IMR-90 (cell line): ENCODE results near the gene ANKRD26. TPM values are rescaled to one million over a fixed set of nuclear protein-coding genes. Genes with fewer than 3 reads are reported as not detected.

Source experiments
- ATAC-seq: fragments of 200-7000 bp; cut with Tn5 transposase; 2 replicates; pipeline ENCODE4 v1.9.1; 2020; ENCODE audit warnings: low read depth, mild to moderate bottlenecking, moderate library complexity
- BruUV-seq: library from RNA; stranded (reverse); fragments of 400-500 nt; replicated peaks from 2 replicates; lab custom pipeline; 2021; lab: Mats Ljungman, UMichigan
- CTCF ChIA-PET: fragments of 300-600 bp; formaldehyde crosslinking; extraction: SDS; loops from one replicate; lab custom pipeline; 2021; ENCODE audit warnings: antibody characterized with exemption; lab: Yijun Ruan, JAX
- POLR2A ChIA-PET: fragments of 300-600 bp; sonication (Branson Sonifier 250); formaldehyde crosslinking; loops from one replicate; lab custom pipeline; 2022; ENCODE audit warnings: antibody characterized with exemption; ENCODE audit not compliant: unreplicated experiment; lab: Charles Lee
- DNase-seq: peaks from one replicate; pipeline ENCODE4 v3.0.0; 2013
- H2AFZ ChIP-seq: replicated peaks from 2 replicates; pipeline ENCODE3; 2013; ENCODE audit warnings: low read length, mild to moderate bottlenecking; ENCODE audit not compliant: poor library complexity
- H2AK5ac ChIP-seq: 2 replicates; pipeline ENCODE4 v1.6.1; 2013; ENCODE audit warnings: low read depth, low read length, inconsistent platforms
- H2AK9ac ChIP-seq: replicated peaks from 2 replicates; pipeline ENCODE3; 2013; ENCODE audit warnings: mild to moderate bottlenecking, low read depth, low read length, moderate library complexity; ENCODE audit not compliant: poor library complexity
- H2BK120ac ChIP-seq: 2 replicates; pipeline ENCODE4 v1.6.1; 2013; ENCODE audit warnings: low read depth, low read length, inconsistent platforms
- H2BK15ac ChIP-seq: 3 replicates; pipeline ENCODE4 v1.6.1; 2013; ENCODE audit warnings: low read depth, low read length, inconsistent platforms
- H2BK20ac ChIP-seq: 2 replicates; pipeline ENCODE4 v1.6.1; 2013; ENCODE audit warnings: low read depth, mild to moderate bottlenecking, inconsistent platforms, low read length, moderate library complexity
- H2BK5ac ChIP-seq: 2 replicates; pipeline ENCODE4 v1.6.1; 2013; ENCODE audit warnings: mild to moderate bottlenecking, low read depth, low read length, inconsistent platforms; ENCODE audit not compliant: poor library complexity, severe bottlenecking
- H3K14ac ChIP-seq: replicated peaks from 2 replicates; pipeline ENCODE4 v1.6.1; 2013; ENCODE audit warnings: low read depth, low read length, inconsistent platforms
- H3K18ac ChIP-seq: 2 replicates; pipeline ENCODE4 v1.6.1; 2013; ENCODE audit warnings: low read depth, low read length, control low read depth
- H3K23ac ChIP-seq: 2 replicates; pipeline ENCODE4 v1.6.1; 2013; ENCODE audit warnings: low read depth, low read length, inconsistent platforms
- H3K27ac ChIP-seq: 2 replicates; pipeline ENCODE4 v1.5.1; 2013; ENCODE audit warnings: mild to moderate bottlenecking, control low read depth, low read length; ENCODE audit not compliant: insufficient read depth
- H3K27me3 ChIP-seq: 2 replicates; pipeline ENCODE4 v1.6.1; 2013; ENCODE audit warnings: low read length; ENCODE audit not compliant: control insufficient read depth, insufficient read depth
- H3K36me3 ChIP-seq: 2 replicates; pipeline ENCODE4 v1.6.1; 2013; ENCODE audit warnings: low read length, mixed read lengths; ENCODE audit not compliant: control insufficient read depth, insufficient read depth
- H3K4ac ChIP-seq: 2 replicates; pipeline ENCODE4 v1.6.1; 2013; ENCODE audit warnings: low read depth, low read length, inconsistent platforms
- H3K4me1 ChIP-seq: 2 replicates; pipeline ENCODE4 v1.6.1; 2013; ENCODE audit warnings: low read length, mixed read lengths; ENCODE audit not compliant: control insufficient read depth, insufficient read depth
- H3K4me2 ChIP-seq: 2 replicates; pipeline ENCODE4 v1.6.1; 2013; ENCODE audit warnings: low read depth, mild to moderate bottlenecking, control low read depth, low read length, moderate library complexity
- H3K4me3 ChIP-seq: 2 replicates; pipeline ENCODE4 v1.5.1; 2013; ENCODE audit warnings: low read depth, mild to moderate bottlenecking, control low read depth, low read length, moderate library complexity; ENCODE audit not compliant: insufficient read depth
- H3K56ac ChIP-seq: 2 replicates; pipeline ENCODE4 v1.6.1; 2013; ENCODE audit warnings: low read length, inconsistent platforms; ENCODE audit not compliant: insufficient read depth; ENCODE audit errors: extremely low read depth
- H3K79me1 ChIP-seq, 2 experiments: 2 replicates each; pipeline ENCODE4 v1.6.1; 2013; ENCODE audit warnings: low read length in 2 of 2, inconsistent platforms in 1 of 2, low read depth in 1 of 2
- H3K9ac ChIP-seq: 2 replicates; pipeline ENCODE4 v1.6.1; 2013; ENCODE audit warnings: low read depth, low read length, control low read depth
- H3K9me1 ChIP-seq: 2 replicates; pipeline ENCODE4 v1.6.1; 2013; ENCODE audit warnings: low read length, inconsistent platforms; ENCODE audit not compliant: insufficient read depth
- H3K9me3 ChIP-seq: 2 replicates; pipeline ENCODE4 v1.6.1; 2013; ENCODE audit warnings: low read length; ENCODE audit not compliant: control insufficient read depth, insufficient read depth
- H4K20me1 ChIP-seq: 2 replicates; pipeline ENCODE4 v1.6.1; 2013; ENCODE audit warnings: low read length, inconsistent platforms; ENCODE audit not compliant: insufficient read depth
- H4K5ac ChIP-seq: 2 replicates; pipeline ENCODE4 v1.6.1; 2013; ENCODE audit warnings: mild to moderate bottlenecking, low read depth, low read length, control low read depth
- H4K8ac ChIP-seq, 2 experiments: 2 replicates each; pipeline ENCODE4 v1.6.1; 2013; ENCODE audit warnings: low read depth in 2 of 2, low read length in 2 of 2, control low read depth in 1 of 2, inconsistent platforms in 1 of 2
- H4K91ac ChIP-seq: 2 replicates; pipeline ENCODE4 v1.6.1; 2013; ENCODE audit warnings: low read depth, low read length, inconsistent platforms; ENCODE audit not compliant: insufficient read depth
- FOS ChIP-seq: fragments of 150-350 bp; IDR thresholded peaks from 2 replicates; pipeline ENCODE4 v1.6.1; 2016; ENCODE audit warnings: low read depth, low read length
- RCOR1 ChIP-seq: IDR thresholded peaks from 2 replicates; pipeline ENCODE4 v1.6.1; 2012; ENCODE audit warnings: mild to moderate bottlenecking, low read length, improper control_type of control experiment; ENCODE audit not compliant: insufficient replicate concordance
- RFX5 ChIP-seq: IDR thresholded peaks from 2 replicates; pipeline ENCODE4 v1.8.0; 2012; ENCODE audit warnings: low read depth, mild to moderate bottlenecking, low read length, moderate library complexity
- SMC3 ChIP-seq: fragments of 150-350 bp; IDR thresholded peaks from 2 replicates; pipeline ENCODE4 v1.6.1; 2016; ENCODE audit warnings: low read depth, mild to moderate bottlenecking, antibody characterized with exemption, low read length, moderate library complexity
- dilution Hi-C: fragments of 300-500 bp; cut with HindIII; formaldehyde crosslinking; loops from one replicate; pipeline ENCODE4 v1.14.3; 2018; ENCODE audit warnings: low sequenced_read_pairs; ENCODE audit not compliant: unreplicated experiment
- in situ Hi-C: fragments of 300-500 bp; cut with MboI; formaldehyde crosslinking; loops from 3 replicates; pipeline ENCODE4 v1.14.3; 2019; ENCODE audit warnings: low sequenced_read_pairs, inconsistent platforms, mixed read lengths
- intact Hi-C: fragments of 100-400 bp; cut with micrococcal nuclease; formaldehyde crosslinking; loops from 2 replicates; pipeline ENCODE4 v1.10.0; 2022
- polyA plus RNA-seq, 3 experiments: library from polyadenylated mRNA; depleted of rRNA; stranded (reverse); fragments of >200 nt; gene quantifications; 2 replicates each; pipeline ENCODE4 v1.2.3, GENCODE V29; 2012; ENCODE audit warnings: low replicate concordance in 1 of 3
- total RNA-seq: library from RNA; depleted of rRNA; stranded (reverse); fragments of >200 nt; gene quantifications from 2 replicates; pipeline ENCODE4 v1.2.3, GENCODE V29; 2012

ANKRD26 gene
- total and polyA plus RNA-seq, 2 of the 4 experiments (the other 2 are of a cell fraction), result 1.3 to 4.8 TPM

DNA sequence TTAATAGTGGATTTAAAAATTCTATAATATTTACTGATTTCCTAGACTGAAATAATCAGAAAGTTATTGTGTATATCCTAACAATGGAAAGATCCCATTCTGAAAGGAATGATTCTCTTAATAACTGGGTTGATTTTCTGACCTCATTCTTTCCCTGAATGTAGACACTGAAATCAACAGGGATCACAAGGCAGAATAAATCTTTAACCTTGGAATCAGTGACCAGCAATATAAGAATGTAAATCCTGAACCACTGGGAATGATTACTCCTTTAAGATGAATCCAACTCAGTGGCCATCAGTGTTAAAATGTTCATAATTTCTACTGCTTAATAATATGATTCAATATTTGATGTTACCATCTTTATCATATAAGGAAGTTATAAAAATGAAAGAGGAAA, 47.6 kb downstream of the ANKRD26 start:
- Histone ChIP-seq H3K4ac (no peak overlapping the region), H2AFZ (no peak overlapping the region), H2BK120ac (no peak overlapping the region), H4K91ac (no peak overlapping the region), H2BK20ac (no peak overlapping the region), H3K23ac (no peak overlapping the region), H4K20me1 (no peaks in the 10 kb centered on the region), H3K36me3 (no peaks in the 10 kb centered on the region; the same call in 1 of the 2 replicates), H2AK9ac (no peak overlapping the region), H3K9me3 (no peaks in the 10 kb centered on the region), H3K4me3 (no peak overlapping the region), H3K79me1 (no peaks in the 10 kb centered on the region), H3K14ac (no peak overlapping the region), H3K27ac (no peak overlapping the region), H3K4me1 (peaks cover 2% of the 10 kb centered on the region; the same call in 1 of the 2 replicates), H3K18ac (no peak overlapping the region), H3K9ac (no peak overlapping the region), H3K27me3 (no peaks in the 10 kb centered on the region), H4K8ac (no peak overlapping the region), H3K56ac (no peak overlapping the region), H4K5ac (no peak overlapping the region), H3K4me2 (no peak overlapping the region), H2BK15ac (no peak overlapping the region), H2AK5ac (no peak overlapping the region), H2BK5ac (no peak overlapping the region), H3K9me1 (no peaks in the 10 kb centered on the region)
- ATAC-seq, result no peak
- ChIA-PET CTCF (no interaction called here), POLR2A (no interaction called here)
- no peak for DNase-seq
- no peak for TF ChIP-seq RCOR1
- no peak for TF ChIP-seq RFX5
- TF ChIP-seq FOS, result no peak
- no peak for TF ChIP-seq SMC3
- intact Hi-C loops, result no loop called here
- in situ Hi-C loops, result no loop called here
- no TSS peak for BruUV-seq
- dilution Hi-C loops, result no loop called here
